Endothelial cell of umbilical vein (primary cell): ENCODE measurements around the gene ZNF827. TPM values are rescaled to one million over a fixed set of nuclear protein-coding genes. Genes with fewer than 3 reads are reported as not detected.

ENCODE experiments used
- BruUV-seq: library from RNA; stranded (reverse); fragments of 400-500 nt; replicated peaks from 2 replicates; lab custom pipeline; 2021; lab: Mats Ljungman, UMichigan
- CTCF ChIA-PET: fragments of 300-600, 350-600 bp; sonication (Branson Sonifier 250); formaldehyde crosslinking; loops from one replicate; lab custom pipeline; 2021; ENCODE audit warnings: antibody characterized with exemption, inconsistent platforms; lab: Charles Lee
- POLR2A ChIA-PET: fragments of 300-600, 350-600 bp; sonication (Branson Sonifier 250); formaldehyde crosslinking; loops from one replicate; lab custom pipeline; 2021; ENCODE audit warnings: antibody characterized with exemption, inconsistent platforms; lab: Charles Lee
- DNase-seq: peaks from one replicate; pipeline ENCODE4 v3.0.0-alpha.2; 2011; ENCODE audit warnings: low read depth, low spot score
- FAIRE-seq: peaks from 2 replicates; lab custom pipeline; 2011; peaks lifted over from hg19 to GRCh38; lab: Jason Lieb, UNC
- H2AFZ ChIP-seq: 2 replicates; pipeline ENCODE4 v1.6.0; 2012; ENCODE audit warnings: low read depth, low read length, control low read depth, inconsistent platforms
- H3K27ac ChIP-seq: 2 replicates; pipeline ENCODE4 v1.5.1; 2011; ENCODE audit warnings: low read depth, mild to moderate bottlenecking, control low read depth, low read length, moderate library complexity; ENCODE audit not compliant: insufficient read depth
- H3K27me3 ChIP-seq, 2 experiments: 2 replicates each; pipeline versions ENCODE4 v1.6.0 to v1.6.1; 2011; ENCODE audit warnings: low read length in 2 of 2, mixed read lengths in 1 of 2; ENCODE audit not compliant: control insufficient read depth in 2 of 2, insufficient read depth in 2 of 2
- H3K36me3 ChIP-seq, 2 experiments: 2 replicates in 1 of 2; 3 replicates in 1 of 2; pipeline ENCODE4 v1.5.1; 2011; ENCODE audit warnings: low read length in 2 of 2, mild to moderate bottlenecking in 1 of 2, moderate library complexity in 1 of 2; ENCODE audit not compliant: control insufficient read depth in 2 of 2, insufficient read depth in 2 of 2; ENCODE audit errors: extremely low read depth in 1 of 2
- H3K4me1 ChIP-seq: 3 replicates; pipeline ENCODE4 v1.5.1; 2011; ENCODE audit warnings: mild to moderate bottlenecking, low read length; ENCODE audit not compliant: control insufficient read depth, insufficient read depth; ENCODE audit errors: extremely low read depth
- H3K4me2 ChIP-seq: 2 replicates; pipeline ENCODE4 v1.6.1; 2011; ENCODE audit warnings: low read length, control low read depth, mixed read lengths; ENCODE audit not compliant: insufficient read depth
- H3K4me3 ChIP-seq, 3 experiments: fragments of 200-600 bp in 1 of 3; sonication (generic), shearing (Covaris generic) in 1 of 3; replicated peaks in 1 of 3; 2 replicates each; pipeline ENCODE4 v1.5.1; 2011 to 2016; ENCODE audit warnings: control low read depth in 3 of 3, low read length in 3 of 3, mild to moderate bottlenecking in 2 of 3, inconsistent platforms in 1 of 3, low read depth in 1 of 3, moderate library complexity in 1 of 3; ENCODE audit not compliant: insufficient read depth in 1 of 3
- H3K79me2 ChIP-seq: 2 replicates; pipeline ENCODE4 v1.6.0; 2012; ENCODE audit warnings: low read length, inconsistent platforms; ENCODE audit not compliant: control insufficient read depth, insufficient read depth
- H3K9ac ChIP-seq: replicated peaks from 2 replicates; pipeline ENCODE3; 2011; ENCODE audit warnings: low read length, control low read depth; ENCODE audit not compliant: insufficient read depth; ENCODE audit errors: extremely low read depth
- H3K9me1 ChIP-seq: replicated peaks from 3 replicates; pipeline ENCODE4 v1.6.0; 2011; ENCODE audit warnings: mild to moderate bottlenecking, low read length; ENCODE audit not compliant: control insufficient read depth, insufficient read depth; ENCODE audit errors: extremely low read depth
- H3K9me3 ChIP-seq: replicated peaks from 2 replicates; pipeline ENCODE4 v1.5.1; 2012; ENCODE audit warnings: low read length, inconsistent platforms; ENCODE audit not compliant: control insufficient read depth, insufficient read depth
- H4K20me1 ChIP-seq: replicated peaks from 2 replicates; pipeline ENCODE3; 2011; ENCODE audit warnings: mild to moderate bottlenecking, low read length; ENCODE audit not compliant: control insufficient read depth, insufficient read depth; ENCODE audit errors: extremely low read depth
- EZH2 ChIP-seq: IDR thresholded peaks from 2 replicates; pipeline ENCODE4 v1.6.1; 2012; ENCODE audit warnings: borderline replicate concordance, low read depth, mild to moderate bottlenecking, moderate library complexity, low read length, inconsistent platforms; ENCODE audit not compliant: severe bottlenecking
- FOS ChIP-seq: IDR thresholded peaks from 2 replicates; pipeline ENCODE4 v1.6.1; 2011; ENCODE audit warnings: mild to moderate bottlenecking, low read length, moderate library complexity, borderline replicate concordance; ENCODE audit not compliant: insufficient read depth
- GATA2 ChIP-seq: IDR thresholded peaks from 2 replicates; pipeline ENCODE4 v1.7.0; 2011; ENCODE audit warnings: low read depth, mild to moderate bottlenecking, moderate library complexity, mixed read lengths, low read length; ENCODE audit not compliant: insufficient read length, insufficient read depth
- JUN ChIP-seq: IDR thresholded peaks from 2 replicates; pipeline ENCODE4 v1.6.1; 2011; ENCODE audit warnings: borderline replicate concordance, low read depth; ENCODE audit not compliant: insufficient read length, insufficient read depth
- MYC ChIP-seq: IDR thresholded peaks from one replicate; pipeline ENCODE4 v1.6.1; 2011; ENCODE audit warnings: mild to moderate bottlenecking, low read depth, low read length
- POLR2A ChIP-seq: IDR thresholded peaks from 2 replicates; pipeline ENCODE4 v1.6.1; 2012; ENCODE audit warnings: low read depth, mild to moderate bottlenecking, control low read depth, low read length
- POLR2AphosphoS5 ChIP-seq: IDR thresholded peaks from 2 replicates; pipeline ENCODE4 v1.6.1; 2012; ENCODE audit warnings: low read depth, mild to moderate bottlenecking, control low read depth, low read length, moderate library complexity; ENCODE audit not compliant: insufficient read depth
- dilution Hi-C: fragments of 300-500 bp; cut with MboI; formaldehyde crosslinking; loops from one replicate; pipeline ENCODE4 v1.15.0; 2019; ENCODE audit warnings: low sequenced_read_pairs; ENCODE audit not compliant: extremely low pct_ligation_motif_present
- intact Hi-C: fragments of 100-400 bp; cut with micrococcal nuclease; formaldehyde crosslinking; loops from one replicate; pipeline ENCODE4 v1.10.0; 2022
- polyA plus RNA-seq, 4 experiments: library from polyadenylated mRNA; depleted of rRNA in 3 of 4; stranded (reverse) in 3 of 4; unstranded in 1 of 4; fragments of >200 nt; gene quantifications; 2 replicates each; pipeline versions ENCODE4 v1.2.1 to v1.2.3, GENCODE V29; 2011 to 2012; ENCODE audit warnings: missing spikeins in 1 of 4
- total RNA-seq: library from RNA; stranded (reverse); gene quantifications from 2 replicates; pipeline ENCODE4 v1.2.3, GENCODE V29; 2021
- TF ChIP-seq, protein P1 (sequence below), 2 donors: IDR thresholded peaks; 1 replicate in 1 of 2; 2 replicates in 1 of 2; pipeline ENCODE4 v1.5.1; 2011; ENCODE audit warnings: low read length in 2 of 2, mild to moderate bottlenecking in 2 of 2, moderate library complexity in 2 of 2, control low read depth in 1 of 2, inconsistent platforms in 1 of 2, low read depth in 1 of 2; ENCODE audit not compliant: insufficient read depth in 1 of 2; ENCODE audit errors: extremely low read depth in 1 of 2
- TF ChIP-seq, protein P2 (sequence below): IDR thresholded peaks from 2 replicates; pipeline ENCODE4 v1.6.1; 2011; ENCODE audit not compliant: insufficient read depth, insufficient read length

The ZNF827 gene
- total and polyA plus RNA-seq, 2 donors (not counting 3 experiments of a cell fraction or from before 2014, with no cell fraction given): 16.9 to 23.7 TPM

DNA sequence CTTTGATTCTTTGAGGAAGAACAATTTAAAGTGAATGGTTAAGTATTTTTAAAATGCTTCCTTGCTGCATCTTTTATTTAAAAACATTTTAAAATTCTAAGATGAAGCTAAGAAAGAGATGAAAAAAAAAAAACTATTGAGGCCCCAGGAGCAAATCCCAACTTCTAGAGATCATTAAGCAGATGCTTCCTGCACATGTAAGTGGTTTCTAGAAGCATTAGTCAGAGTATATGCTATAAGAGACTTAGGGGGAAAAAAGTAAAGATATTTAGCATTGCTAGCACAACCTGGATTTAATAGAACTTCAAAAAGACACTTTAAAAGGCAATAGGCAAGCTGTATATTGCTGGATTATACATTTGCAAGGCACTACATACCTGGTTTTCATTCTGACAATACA, 64.7 kb downstream of the ZNF827 start:
- Histone ChIP-seq H3K4me1 (peaks cover 4% of the 10 kb centered on the region), H4K20me1 (no peaks in the 10 kb centered on the region), H2AFZ (no peak overlapping the region), H3K9ac (no peak overlapping the region), H3K4me3 (no peak overlapping the region), H3K4me2 (no peak overlapping the region), H3K9me3 (no peaks in the 10 kb centered on the region), H3K27me3 (no peaks in the 10 kb centered on the region), H3K27ac (no peak overlapping the region), H3K79me2 (no peaks in the 10 kb centered on the region), H3K9me1 (no peaks in the 10 kb centered on the region), H3K36me3 (peaks cover 0 to 2% of the 10 kb centered on the region in 2 experiments)
- ChIA-PET CTCF (interaction anchor here (0.7 kb wide), 1 partner anchor 70 kb away, joined by 3 read pairs; no protein-coding TSS in a partner anchor), POLR2A (no interaction called here)
- DNase-seq (no peak), FAIRE-seq (no peak)
- dilution Hi-C loops: no loop called here
- BruUV-seq: no TSS peak
- TF ChIP-seq GATA2 (no peak), JUN (no peak), MYC (no peak), FOS (no peak), EZH2 (no peak), POLR2AphosphoS5 (no peak), POLR2A (no peak)
- TF ChIP-seq, protein P1, sequence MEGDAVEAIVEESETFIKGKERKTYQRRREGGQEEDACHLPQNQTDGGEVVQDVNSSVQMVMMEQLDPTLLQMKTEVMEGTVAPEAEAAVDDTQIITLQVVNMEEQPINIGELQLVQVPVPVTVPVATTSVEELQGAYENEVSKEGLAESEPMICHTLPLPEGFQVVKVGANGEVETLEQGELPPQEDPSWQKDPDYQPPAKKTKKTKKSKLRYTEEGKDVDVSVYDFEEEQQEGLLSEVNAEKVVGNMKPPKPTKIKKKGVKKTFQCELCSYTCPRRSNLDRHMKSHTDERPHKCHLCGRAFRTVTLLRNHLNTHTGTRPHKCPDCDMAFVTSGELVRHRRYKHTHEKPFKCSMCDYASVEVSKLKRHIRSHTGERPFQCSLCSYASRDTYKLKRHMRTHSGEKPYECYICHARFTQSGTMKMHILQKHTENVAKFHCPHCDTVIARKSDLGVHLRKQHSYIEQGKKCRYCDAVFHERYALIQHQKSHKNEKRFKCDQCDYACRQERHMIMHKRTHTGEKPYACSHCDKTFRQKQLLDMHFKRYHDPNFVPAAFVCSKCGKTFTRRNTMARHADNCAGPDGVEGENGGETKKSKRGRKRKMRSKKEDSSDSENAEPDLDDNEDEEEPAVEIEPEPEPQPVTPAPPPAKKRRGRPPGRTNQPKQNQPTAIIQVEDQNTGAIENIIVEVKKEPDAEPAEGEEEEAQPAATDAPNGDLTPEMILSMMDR (IDR thresholded peaks at IDR 0.05; ENCODE audit: extremely low read depth in 1 of 2, insufficient read depth in 1 of 2, low read depth in 1 of 2, low read length in 2 of 2): no peak
- TF ChIP-seq, protein P2, sequence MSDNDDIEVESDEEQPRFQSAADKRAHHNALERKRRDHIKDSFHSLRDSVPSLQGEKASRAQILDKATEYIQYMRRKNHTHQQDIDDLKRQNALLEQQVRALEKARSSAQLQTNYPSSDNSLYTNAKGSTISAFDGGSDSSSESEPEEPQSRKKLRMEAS: no peak
- intact Hi-C loops: no loop called here
